Neural cell (in vitro differentiated cells): ENCODE data around the gene FRS3.

Source experiments
- POLR2AphosphoS5 ChIP-seq: IDR thresholded peaks from 2 replicates; pipeline ENCODE4 v1.6.1; 2012
- TF ChIP-seq, protein P1 (sequence below): fragments of 450-650 bp; IDR thresholded peaks from 2 replicates; pipeline ENCODE4 v1.5.1; 2014; ENCODE audit warnings: antibody characterized with exemption, mild to moderate bottlenecking, moderate library complexity; ENCODE audit not compliant: poor library complexity, severe bottlenecking
- TF ChIP-seq, protein P2 (sequence below): IDR thresholded peaks from 2 replicates; pipeline ENCODE4 v1.6.1; 2012; ENCODE audit warnings: borderline replicate concordance

DNA sequence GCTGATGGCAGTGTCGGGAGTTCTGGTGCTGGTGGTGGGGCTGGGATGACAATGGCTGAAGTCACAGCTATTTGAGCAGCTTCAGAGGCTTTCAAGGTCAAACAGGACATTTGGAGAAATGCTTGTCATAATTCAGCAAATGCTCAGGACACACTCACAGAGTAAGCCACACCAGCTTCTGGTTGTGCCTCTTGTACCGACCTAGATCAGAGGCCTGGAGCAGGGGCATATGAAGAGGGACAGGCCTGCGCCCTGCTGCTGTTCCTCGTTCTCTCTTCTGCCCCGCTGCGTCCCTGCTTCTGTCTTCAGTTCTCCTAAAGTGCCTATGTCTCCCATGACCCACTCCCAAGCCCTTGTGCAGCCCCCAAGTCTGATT lies 31.6 kb downstream of the FRS3 start:
- TF ChIP-seq, protein P1, sequence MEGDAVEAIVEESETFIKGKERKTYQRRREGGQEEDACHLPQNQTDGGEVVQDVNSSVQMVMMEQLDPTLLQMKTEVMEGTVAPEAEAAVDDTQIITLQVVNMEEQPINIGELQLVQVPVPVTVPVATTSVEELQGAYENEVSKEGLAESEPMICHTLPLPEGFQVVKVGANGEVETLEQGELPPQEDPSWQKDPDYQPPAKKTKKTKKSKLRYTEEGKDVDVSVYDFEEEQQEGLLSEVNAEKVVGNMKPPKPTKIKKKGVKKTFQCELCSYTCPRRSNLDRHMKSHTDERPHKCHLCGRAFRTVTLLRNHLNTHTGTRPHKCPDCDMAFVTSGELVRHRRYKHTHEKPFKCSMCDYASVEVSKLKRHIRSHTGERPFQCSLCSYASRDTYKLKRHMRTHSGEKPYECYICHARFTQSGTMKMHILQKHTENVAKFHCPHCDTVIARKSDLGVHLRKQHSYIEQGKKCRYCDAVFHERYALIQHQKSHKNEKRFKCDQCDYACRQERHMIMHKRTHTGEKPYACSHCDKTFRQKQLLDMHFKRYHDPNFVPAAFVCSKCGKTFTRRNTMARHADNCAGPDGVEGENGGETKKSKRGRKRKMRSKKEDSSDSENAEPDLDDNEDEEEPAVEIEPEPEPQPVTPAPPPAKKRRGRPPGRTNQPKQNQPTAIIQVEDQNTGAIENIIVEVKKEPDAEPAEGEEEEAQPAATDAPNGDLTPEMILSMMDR: no peak
- no peak for TF ChIP-seq POLR2AphosphoS5
- TF ChIP-seq, protein P2, sequence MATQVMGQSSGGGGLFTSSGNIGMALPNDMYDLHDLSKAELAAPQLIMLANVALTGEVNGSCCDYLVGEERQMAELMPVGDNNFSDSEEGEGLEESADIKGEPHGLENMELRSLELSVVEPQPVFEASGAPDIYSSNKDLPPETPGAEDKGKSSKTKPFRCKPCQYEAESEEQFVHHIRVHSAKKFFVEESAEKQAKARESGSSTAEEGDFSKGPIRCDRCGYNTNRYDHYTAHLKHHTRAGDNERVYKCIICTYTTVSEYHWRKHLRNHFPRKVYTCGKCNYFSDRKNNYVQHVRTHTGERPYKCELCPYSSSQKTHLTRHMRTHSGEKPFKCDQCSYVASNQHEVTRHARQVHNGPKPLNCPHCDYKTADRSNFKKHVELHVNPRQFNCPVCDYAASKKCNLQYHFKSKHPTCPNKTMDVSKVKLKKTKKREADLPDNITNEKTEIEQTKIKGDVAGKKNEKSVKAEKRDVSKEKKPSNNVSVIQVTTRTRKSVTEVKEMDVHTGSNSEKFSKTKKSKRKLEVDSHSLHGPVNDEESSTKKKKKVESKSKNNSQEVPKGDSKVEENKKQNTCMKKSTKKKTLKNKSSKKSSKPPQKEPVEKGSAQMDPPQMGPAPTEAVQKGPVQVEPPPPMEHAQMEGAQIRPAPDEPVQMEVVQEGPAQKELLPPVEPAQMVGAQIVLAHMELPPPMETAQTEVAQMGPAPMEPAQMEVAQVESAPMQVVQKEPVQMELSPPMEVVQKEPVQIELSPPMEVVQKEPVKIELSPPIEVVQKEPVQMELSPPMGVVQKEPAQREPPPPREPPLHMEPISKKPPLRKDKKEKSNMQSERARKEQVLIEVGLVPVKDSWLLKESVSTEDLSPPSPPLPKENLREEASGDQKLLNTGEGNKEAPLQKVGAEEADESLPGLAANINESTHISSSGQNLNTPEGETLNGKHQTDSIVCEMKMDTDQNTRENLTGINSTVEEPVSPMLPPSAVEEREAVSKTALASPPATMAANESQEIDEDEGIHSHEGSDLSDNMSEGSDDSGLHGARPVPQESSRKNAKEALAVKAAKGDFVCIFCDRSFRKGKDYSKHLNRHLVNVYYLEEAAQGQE: no peak
